ENCODE results near the gene VMAC. TPM values are rescaled to one million over a fixed set of nuclear protein-coding genes. Genes with fewer than 3 reads are reported as not detected.

VMAC gene, protein sequence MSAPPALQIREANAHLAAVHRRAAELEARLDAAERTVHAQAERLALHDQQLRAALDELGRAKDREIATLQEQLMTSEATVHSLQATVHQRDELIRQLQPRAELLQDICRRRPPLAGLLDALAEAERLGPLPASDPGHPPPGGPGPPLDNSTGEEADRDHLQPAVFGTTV
- total RNA-seq: 5.9 and 7.9 TPM in 2 replicates

DNA sequence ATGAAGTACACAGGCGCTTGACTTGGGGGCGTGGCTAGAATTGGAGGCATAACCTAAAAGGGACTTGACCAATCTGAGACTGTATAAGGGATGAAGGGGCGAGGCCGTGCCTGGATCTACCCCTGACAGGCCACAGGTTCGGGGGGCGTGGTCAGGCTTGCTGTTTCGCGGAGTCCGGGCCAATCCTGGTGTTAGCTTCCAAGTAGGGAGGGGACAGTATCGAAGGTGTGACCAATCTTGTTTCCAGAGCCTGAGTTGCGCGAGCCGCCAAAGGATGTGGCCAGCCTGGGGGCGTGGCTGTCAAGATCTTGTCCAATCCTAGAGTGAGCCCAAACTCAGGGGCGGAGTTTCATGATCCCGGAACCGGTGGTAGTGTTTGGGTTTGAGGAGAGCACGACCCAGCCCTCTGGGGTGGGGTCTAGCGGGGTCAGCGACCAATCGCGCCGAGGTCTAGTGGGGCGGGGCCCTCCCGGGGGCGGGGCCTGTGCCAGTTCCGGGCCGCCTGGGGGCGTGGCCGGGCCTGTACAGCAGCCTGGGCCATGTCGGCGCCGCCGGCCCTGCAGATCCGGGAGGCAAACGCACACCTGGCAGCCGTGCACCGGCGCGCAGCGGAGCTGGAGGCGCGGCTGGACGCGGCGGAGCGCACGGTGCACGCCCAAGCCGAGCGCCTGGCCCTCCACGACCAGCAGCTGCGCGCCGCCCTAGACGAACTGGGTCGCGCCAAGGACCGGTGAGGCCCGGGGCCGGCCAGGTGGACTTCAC, at the start of gene VMAC:
VMAC (plus strand) TSS at position 521 of the 762 bp plus-strand sequence; CDS start at position 540, 19 bp downstream.

DNA sequence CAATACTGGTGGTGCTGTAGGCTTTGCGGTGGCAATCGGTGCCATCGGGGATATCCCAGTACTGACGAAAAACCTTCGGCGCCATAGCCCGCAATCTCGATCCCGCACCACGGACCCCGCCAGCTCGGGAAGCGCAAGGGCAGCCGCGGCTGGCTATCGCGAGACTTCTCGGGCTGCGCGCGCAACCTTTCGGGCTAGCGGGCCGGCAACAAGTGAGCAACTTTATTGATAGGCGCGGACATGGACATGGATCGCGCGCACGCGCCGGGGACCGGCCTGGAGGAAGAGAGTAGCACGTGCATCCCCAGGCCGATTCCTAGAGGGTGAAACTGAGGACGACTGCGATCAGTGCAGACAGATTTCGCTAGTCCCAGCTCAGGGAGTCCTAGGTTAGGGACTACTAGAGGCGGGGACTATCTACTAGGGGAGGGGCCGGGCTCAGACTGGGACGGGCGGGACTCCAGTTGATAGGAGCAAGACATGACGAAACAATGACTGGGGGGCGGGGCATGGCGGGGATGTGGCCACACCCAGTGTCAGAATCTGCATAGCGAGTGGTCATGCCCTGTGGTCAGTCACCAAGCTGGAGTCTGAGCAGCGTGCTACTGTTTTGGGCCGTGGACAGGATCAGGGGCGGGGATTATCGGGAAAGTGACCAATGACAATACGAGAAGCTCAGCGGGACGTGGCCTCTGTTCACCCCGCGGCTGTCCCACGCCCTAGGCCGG, 884 bp upstream of the VMAC start, which contains the start of gene NDUFA11:
NDUFA11 (minus strand) TSS at position 167 of the 728 bp plus-strand sequence; CDS start at position 85, 82 bp downstream.

DNA sequence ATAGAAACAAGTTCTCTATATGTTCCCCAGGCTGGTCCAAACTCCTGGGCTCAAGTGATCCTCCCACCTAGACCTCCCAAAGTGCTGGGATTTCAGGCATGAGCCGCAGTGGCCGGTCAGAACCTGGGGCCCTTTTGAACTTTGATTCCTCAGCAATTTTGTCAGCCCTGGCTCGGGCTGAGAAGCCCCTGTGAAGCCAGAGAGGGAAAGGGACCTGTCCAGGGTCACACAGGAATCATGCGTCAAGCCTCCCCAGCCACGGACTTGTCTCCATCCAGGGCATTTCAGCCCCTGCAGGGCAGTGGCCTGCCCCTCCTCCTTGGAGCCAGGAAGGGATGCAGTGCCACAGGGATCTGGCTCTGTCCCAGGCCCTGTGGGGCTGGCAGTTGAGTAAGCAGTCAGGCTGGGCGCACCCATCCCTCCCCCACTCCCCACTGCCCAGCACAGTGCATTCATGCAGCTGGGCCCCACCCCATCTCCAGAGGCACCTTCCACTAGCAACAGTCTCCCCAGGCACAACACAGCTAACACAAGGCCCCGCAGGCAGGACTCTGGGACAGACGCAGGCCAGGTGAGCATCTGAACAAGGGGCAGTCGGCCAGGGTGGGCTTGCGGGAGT, 9.2 kb downstream of the VMAC start, which contains the start of gene CAPS:
CAPS (plus strand) TSS at position 516 of the 619 bp plus-strand sequence. CDS start 153 bp downstream, outside the sequence.

Other genes with a start within 250 kb of the VMAC start
- gene MICOS13, start 224.4 kb upstream of the VMAC start, total RNA-seq: 26.2 and 71.1 TPM in 2 replicates
- 3.7 and 6.1 TPM in 2 replicates for gene HSD11B1L, start 223.8 kb upstream of the VMAC start, total RNA-seq
- 575 and 962 TPM in 2 replicates for gene RPL36, start 214.6 kb upstream of the VMAC start, total RNA-seq
- 47.4 and 48.4 TPM in 2 replicates for gene LONP1, start 184.7 kb upstream of the VMAC start, total RNA-seq
- gene CATSPERD, start 184.2 kb upstream of the VMAC start, total RNA-seq: not detected in 2 replicates
- gene PRR22, start 120.1 kb upstream of the VMAC start, total RNA-seq: 0.26 and 0.33 TPM in 2 replicates
- 20.8 and 27.1 TPM in 2 replicates for gene DUS3L, start 113.7 kb upstream of the VMAC start, total RNA-seq
- 0.26 and 0.65 TPM in 2 replicates for gene NRTN, start 99.8 kb upstream of the VMAC start, total RNA-seq
- gene FUT6, start 65.2 kb upstream of the VMAC start, total RNA-seq: not detected in 2 replicates
- not detected in 2 replicates for gene FUT3, start 53.4 kb upstream of the VMAC start, total RNA-seq
- gene FUT5, start 34.3 kb upstream of the VMAC start, total RNA-seq: not detected in 2 replicates
- 174 and 234 TPM in 2 replicates for gene NDUFA11, start 1.1 kb upstream of the VMAC start, total RNA-seq
- gene CAPS, start 9.4 kb downstream of the VMAC start, total RNA-seq: 3.3 and 4.9 TPM in 2 replicates
- gene RANBP3, start 73.3 kb downstream of the VMAC start, total RNA-seq: 26.3 and 29.0 TPM in 2 replicates
- 1.8 and 2.4 TPM in 2 replicates for gene RFX2, start 205.6 kb downstream of the VMAC start, total RNA-seq
- not detected in 2 replicates for gene ACSBG2, start 230.8 kb downstream of the VMAC start, total RNA-seq